ENCODE results near the gene ISL2.

Gene ISL2

GRCh38 chr15:76380249-76380648 is 43.7 kb downstream of the ISL2 start:
- no peak for DNase-seq

- no peak for DNase-seq
These were observed 44.8 kb downstream of the ISL2 start for GRCh38 chr15:76381366-76381765.

GRCh38 chr15:76382987-76383728 is 46.6 kb downstream of the ISL2 start:
- no peak for DNase-seq

- DNase-seq = no peak
These were observed 47.8 kb downstream of the ISL2 start for GRCh38 chr15:76384409-76384808.

- DNase-seq = no peak
These were observed 49.6 kb downstream of the ISL2 start for GRCh38 chr15:76386178-76386577.

GRCh38 chr15:76386926-76387325 is 50.4 kb downstream of the ISL2 start:
- no peak for DNase-seq

GRCh38 chr15:76390571-76390970 is 54.0 kb downstream of the ISL2 start:
- DNase-seq = no peak

- DNase-seq = no peak
These were observed 54.7 kb downstream of the ISL2 start for GRCh38 chr15:76391309-76391708.

- peak; percentile 12 for DNase-seq
These were observed 55.3 kb downstream of the ISL2 start for GRCh38 chr15:76391847-76392246.

Data from fibroblast of skin of scalp (primary cell).